ENCODE data around the gene LNP1. TPM values are rescaled to one million over a fixed set of nuclear protein-coding genes. Genes with fewer than 3 reads are reported as not detected.
"Not testable (repeated sequence)": the region's sequence is repeated elsewhere in the genome, so short reads cannot be mapped to it uniquely, and the experiment has no call there.

Gene LNP1
- polyA plus RNA-seq, 4 donors: 7.0 to 9.9 (median 8.3) TPM

GRCh38 chr3:100468676-100469075 is 67.3 kb downstream of the LNP1 start:
- no peak for DNase-seq (ENCODE audit: low read depth in 4 of 4, low spot score in 2 of 4)

GRCh38 chr3:100470951-100471350 is 69.6 kb downstream of the LNP1 start:
- no peak for DNase-seq (ENCODE audit: low read depth in 4 of 4, low spot score in 2 of 4)

GRCh38 chr3:100471444-100471843 is 70.1 kb downstream of the LNP1 start:
- no peak for DNase-seq (ENCODE audit: low read depth in 4 of 4, low spot score in 2 of 4)

GRCh38 chr3:100477851-100478360 is 76.6 kb downstream of the LNP1 start:
- not testable (repeated sequence) for DNase-seq (ENCODE audit: low read depth in 4 of 4, low spot score in 2 of 4)

- DNase-seq (ENCODE audit: low read depth in 4 of 4, low spot score in 2 of 4): not testable (repeated sequence)
Observed at GRCh38 chr3:100478521-100478920, 77.2 kb downstream of the LNP1 start.

GRCh38 chr3:100480081-100480480 is 78.7 kb downstream of the LNP1 start:
- DNase-seq (ENCODE audit: low read depth in 4 of 4, low spot score in 2 of 4): no peak

GRCh38 chr3:100482176-100482575 is 80.8 kb downstream of the LNP1 start:
- no peak for DNase-seq (ENCODE audit: low read depth in 4 of 4, low spot score in 2 of 4)

- DNase-seq (ENCODE audit: low read depth in 4 of 4, low spot score in 2 of 4): no peak
Observed at GRCh38 chr3:100483529-100483928, 82.2 kb downstream of the LNP1 start.

- DNase-seq (ENCODE audit: low read depth in 4 of 4, low spot score in 2 of 4): no peak
Observed at GRCh38 chr3:100486808-100487207, 85.5 kb downstream of the LNP1 start.

GRCh38 chr3:100489118-100489517 is 87.8 kb downstream of the LNP1 start:
- no peak for DNase-seq (ENCODE audit: low read depth in 4 of 4, low spot score in 2 of 4)

- DNase-seq (ENCODE audit: low read depth in 4 of 4, low spot score in 2 of 4): peak; percentile 73 to 89 (median 82)
Observed at GRCh38 chr3:100492059-100493006, 91.0 kb downstream of the LNP1 start, which contains the start of gene TMEM45A. Gene TMEM45A (plus strand): TSS chr3:100492619. CDS start chr3:100555212, 62,593 bp downstream.

GRCh38 chr3:100496711-100497261 is 95.4 kb downstream of the LNP1 start:
- DNase-seq (ENCODE audit: low read depth in 4 of 4, low spot score in 2 of 4): no peak

- DNase-seq (ENCODE audit: low read depth in 4 of 4, low spot score in 2 of 4): no peak
Observed at GRCh38 chr3:100499651-100500050, 98.3 kb downstream of the LNP1 start.

GRCh38 chr3:100500320-100500880 is 99.1 kb downstream of the LNP1 start:
- no peak for DNase-seq (ENCODE audit: low read depth in 4 of 4, low spot score in 2 of 4)

- no peak for DNase-seq (ENCODE audit: low read depth in 4 of 4, low spot score in 2 of 4)
Observed at GRCh38 chr3:100503448-100503847, 102.1 kb downstream of the LNP1 start.

Other genes starting within 250 kb of the LNP1 start
- gene TBC1D23, start 140.5 kb upstream of the LNP1 start, polyA plus RNA-seq (ENCODE audit: insufficient read length in 4 of 4): 10 to 100 TPM; 32.5 to 42.1 (median 36.9) TPM
- 100 to 1,000 TPM in 3 of 4 donors, 10 to 100 TPM in 1; 84.8 to 113 (median 111) TPM for gene NIT2, start 66.8 kb upstream of the LNP1 start, polyA plus RNA-seq (ENCODE audit: insufficient read length in 4 of 4)
- gene TOMM70, start 450 bp upstream of the LNP1 start, polyA plus RNA-seq (ENCODE audit: insufficient read length in 4 of 4): 10 to 100 TPM; 62.8 to 75.6 (median 67.7) TPM
- 10 to 100 TPM; 21.3 to 27.9 (median 24.9) TPM for gene TMEM45A, start 91.1 kb downstream of the LNP1 start, polyA plus RNA-seq (ENCODE audit: insufficient read length in 4 of 4)
- gene ADGRG7, start 208.1 kb downstream of the LNP1 start, polyA plus RNA-seq (ENCODE audit: insufficient read length in 4 of 4): under 1 TPM; 0.05 to 0.25 (median 0.07) TPM